ENCODE results near the gene CHID1. TPM values are rescaled to one million over a fixed set of nuclear protein-coding genes. Genes with fewer than 3 reads are reported as not detected.
A peak's percentile ranks its signal among the peaks of the same experiment; 100 is the strongest.

Gene CHID1
- total RNA-seq, 4 donors from 2014 or later: 47.9 to 83.4 (median 65.8) TPM

DNA sequence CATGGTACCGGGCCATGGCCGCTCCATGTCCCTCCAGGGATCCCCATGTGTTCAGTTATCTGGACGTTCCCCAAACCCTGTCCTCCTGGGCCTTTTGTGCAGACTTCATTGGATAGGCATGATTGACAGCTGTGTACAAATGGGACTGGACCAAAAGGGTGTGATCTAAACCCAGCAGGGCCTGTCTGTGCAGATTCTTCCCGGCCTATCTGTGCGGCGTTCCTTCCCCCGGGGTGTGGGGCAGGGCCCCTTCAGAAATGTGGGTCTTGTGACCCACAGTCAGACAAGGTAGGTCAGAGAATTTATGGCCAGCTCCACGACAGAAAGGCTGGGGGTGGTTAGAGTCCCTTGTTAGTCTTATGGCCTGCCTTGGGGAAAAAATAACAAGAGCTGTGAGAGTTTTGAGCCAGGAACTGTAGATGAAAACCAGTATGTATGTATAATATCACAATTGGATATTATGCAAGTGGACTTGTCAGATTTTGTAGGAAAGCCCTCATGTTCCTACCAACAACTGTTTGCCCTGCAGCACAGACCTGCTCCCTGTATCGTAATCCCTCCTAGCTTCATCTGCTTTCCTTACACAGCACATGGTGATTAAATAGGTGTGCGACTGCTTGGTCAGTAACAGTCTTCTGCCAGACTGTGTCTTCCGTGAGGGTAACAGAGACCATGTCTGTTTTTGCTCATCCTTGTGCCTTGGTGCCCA lies 46.8 kb upstream of the CHID1 start:
- peaks cover 0 to 35% (median 5%) of the 10 kb centered on the region in 4 donors for H3K4me1 ChIP-seq
- no peak overlapping the region for H3K27ac ChIP-seq
- H3K9me3 ChIP-seq: no peaks in the 10 kb centered on the region
- no peak overlapping the region for H3K4me3 ChIP-seq
- no peaks in the 10 kb centered on the region for H3K27me3 ChIP-seq
- H3K36me3 ChIP-seq: peaks cover 0 to 39% (median 3%) of the 10 kb centered on the region in 3 donors
- TF ChIP-seq EP300 (IDR thresholded peaks at IDR 0.05) (no peak), POLR2A (IDR thresholded peaks at IDR 0.05) (no peak)
- WGBS, 2 donors: 81 to 83% methylated on average over 11 of the region's 11 CpGs
- DNase-seq (ENCODE audit: low spot score in 2 of 2): no peak

GRCh38 chr11:955154-956063 lies 44.8 kb upstream of the CHID1 start:
- H3K9me3 ChIP-seq: no peaks in the 10 kb centered on the region
- TF ChIP-seq, protein P1, sequence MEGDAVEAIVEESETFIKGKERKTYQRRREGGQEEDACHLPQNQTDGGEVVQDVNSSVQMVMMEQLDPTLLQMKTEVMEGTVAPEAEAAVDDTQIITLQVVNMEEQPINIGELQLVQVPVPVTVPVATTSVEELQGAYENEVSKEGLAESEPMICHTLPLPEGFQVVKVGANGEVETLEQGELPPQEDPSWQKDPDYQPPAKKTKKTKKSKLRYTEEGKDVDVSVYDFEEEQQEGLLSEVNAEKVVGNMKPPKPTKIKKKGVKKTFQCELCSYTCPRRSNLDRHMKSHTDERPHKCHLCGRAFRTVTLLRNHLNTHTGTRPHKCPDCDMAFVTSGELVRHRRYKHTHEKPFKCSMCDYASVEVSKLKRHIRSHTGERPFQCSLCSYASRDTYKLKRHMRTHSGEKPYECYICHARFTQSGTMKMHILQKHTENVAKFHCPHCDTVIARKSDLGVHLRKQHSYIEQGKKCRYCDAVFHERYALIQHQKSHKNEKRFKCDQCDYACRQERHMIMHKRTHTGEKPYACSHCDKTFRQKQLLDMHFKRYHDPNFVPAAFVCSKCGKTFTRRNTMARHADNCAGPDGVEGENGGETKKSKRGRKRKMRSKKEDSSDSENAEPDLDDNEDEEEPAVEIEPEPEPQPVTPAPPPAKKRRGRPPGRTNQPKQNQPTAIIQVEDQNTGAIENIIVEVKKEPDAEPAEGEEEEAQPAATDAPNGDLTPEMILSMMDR (IDR thresholded peaks at IDR 0.05): no peak
- no peak for TF ChIP-seq POLR2A (IDR thresholded peaks at IDR 0.05)
- no peak for TF ChIP-seq EP300 (IDR thresholded peaks at IDR 0.05)
- H3K4me1 ChIP-seq: peaks cover 0 to 44% (median 13%) of the 10 kb centered on the region in 4 donors
- H3K4me3 ChIP-seq: no peak overlapping the region
- no peak overlapping the region for H3K27ac ChIP-seq
- H3K27me3 ChIP-seq: no peaks in the 10 kb centered on the region
- WGBS, 2 donors: 59 to 73% methylated on average over 11 to 15 of the region's 15 CpGs
- DNase-seq (ENCODE audit: low spot score in 2 of 2): no peak
- H3K36me3 ChIP-seq: peaks cover 0 to 19% (median 0%) of the 10 kb centered on the region in 3 donors

GRCh38 chr11:954392-955153 lies 44.0 kb upstream of the CHID1 start:
- Histone ChIP-seq H3K9me3 (peaks cover 0 to 5% (median 2%) of the 10 kb centered on the region in 4 donors), H3K4me1 (peaks cover 0 to 44% (median 13%) of the 10 kb centered on the region in 4 donors), H3K36me3 (peaks cover 0 to 19% (median 0%) of the 10 kb centered on the region in 3 donors), H3K4me3 (no peak overlapping the region), H3K27me3 (no peaks in the 10 kb centered on the region), H3K27ac (no peak overlapping the region)
- WGBS, 2 donors: 83 to 84% methylated on average over 5 of the region's 5 CpGs
- TF ChIP-seq, protein P1 (IDR thresholded peaks at IDR 0.05): no peak
- no peak for DNase-seq (ENCODE audit: low spot score in 2 of 2)

GRCh38 chr11:953512-953911 lies 42.9 kb upstream of the CHID1 start:
- H3K27me3 ChIP-seq: no peaks in the 10 kb centered on the region
- TF ChIP-seq POLR2A (IDR thresholded peaks at IDR 0.05) (no peak), EP300 (IDR thresholded peaks at IDR 0.05) (no peak)
- TF ChIP-seq, protein P1 (IDR thresholded peaks at IDR 0.05): no peak
- peaks cover 0 to 44% (median 13%) of the 10 kb centered on the region in 4 donors for H3K4me1 ChIP-seq
- peak overlapping the region in 1 of 4 donors; percentile 14 for H3K27ac ChIP-seq
- 69 to 86% methylated on average over 13 of the region's 13 CpGs for WGBS, 2 donors
- H3K9me3 ChIP-seq: peaks cover 0 to 15% (median 5%) of the 10 kb centered on the region in 4 donors
- H3K4me3 ChIP-seq: no peak overlapping the region
- peaks cover 0 to 27% (median 0%) of the 10 kb centered on the region in 3 donors for H3K36me3 ChIP-seq
- DNase-seq (ENCODE audit: low spot score in 2 of 2): no peak

Data from tibial nerve (tissue), 4 donors.